Mammary epithelial cell (primary cell): Measurements from ENCODE around the gene MICAL3.

Experiments used
- EZH2 ChIP-seq: IDR thresholded peaks from 2 replicates; pipeline ENCODE4 v1.6.1; 2012; ENCODE audit warnings: low read length, inconsistent platforms, borderline replicate concordance
- TF ChIP-seq, protein P1 (sequence below), 2 donors: IDR thresholded peaks in 1 of 2; conservative IDR thresholded peaks in 1 of 2; 2 replicates each; pipeline ENCODE4 v1.5.1; 2011 to 2012; ENCODE audit warnings: inconsistent platforms in 2 of 2, low read length in 2 of 2, mild to moderate bottlenecking in 2 of 2, control low read depth in 1 of 2, low read depth in 1 of 2; ENCODE audit not compliant: insufficient read depth in 1 of 2; ENCODE audit errors: extremely low read depth in 1 of 2

DNA sequence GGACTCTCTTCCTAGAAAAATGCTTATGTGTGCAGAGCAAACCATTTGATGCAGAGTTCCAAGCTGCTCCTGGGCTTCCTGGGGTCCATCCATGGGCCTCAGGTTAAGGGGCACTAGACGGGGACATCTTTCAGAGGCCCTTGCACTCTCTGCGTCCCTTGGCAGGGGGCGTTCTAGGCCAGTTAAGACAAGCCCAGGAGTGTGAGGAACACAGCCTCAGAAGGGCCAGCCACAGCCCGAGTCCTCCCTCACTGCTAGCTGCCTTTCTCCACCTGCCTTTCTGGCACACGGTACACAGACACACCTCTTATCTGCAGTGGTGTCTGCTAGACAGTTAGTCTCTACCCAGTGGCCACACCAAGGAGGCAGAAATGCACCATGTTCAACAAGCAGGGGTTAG lies 232.1 kb downstream of the MICAL3 start:
- TF ChIP-seq, protein P1, sequence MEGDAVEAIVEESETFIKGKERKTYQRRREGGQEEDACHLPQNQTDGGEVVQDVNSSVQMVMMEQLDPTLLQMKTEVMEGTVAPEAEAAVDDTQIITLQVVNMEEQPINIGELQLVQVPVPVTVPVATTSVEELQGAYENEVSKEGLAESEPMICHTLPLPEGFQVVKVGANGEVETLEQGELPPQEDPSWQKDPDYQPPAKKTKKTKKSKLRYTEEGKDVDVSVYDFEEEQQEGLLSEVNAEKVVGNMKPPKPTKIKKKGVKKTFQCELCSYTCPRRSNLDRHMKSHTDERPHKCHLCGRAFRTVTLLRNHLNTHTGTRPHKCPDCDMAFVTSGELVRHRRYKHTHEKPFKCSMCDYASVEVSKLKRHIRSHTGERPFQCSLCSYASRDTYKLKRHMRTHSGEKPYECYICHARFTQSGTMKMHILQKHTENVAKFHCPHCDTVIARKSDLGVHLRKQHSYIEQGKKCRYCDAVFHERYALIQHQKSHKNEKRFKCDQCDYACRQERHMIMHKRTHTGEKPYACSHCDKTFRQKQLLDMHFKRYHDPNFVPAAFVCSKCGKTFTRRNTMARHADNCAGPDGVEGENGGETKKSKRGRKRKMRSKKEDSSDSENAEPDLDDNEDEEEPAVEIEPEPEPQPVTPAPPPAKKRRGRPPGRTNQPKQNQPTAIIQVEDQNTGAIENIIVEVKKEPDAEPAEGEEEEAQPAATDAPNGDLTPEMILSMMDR (conservative IDR thresholded peaks at IDR 0.05 in 1 of 2, IDR thresholded peaks at IDR 0.05 in 1 of 2; ENCODE audit: extremely low read depth in 1 of 2, insufficient read depth in 1 of 2, low read depth in 1 of 2, low read length in 2 of 2) = no peak
- no peak for TF ChIP-seq EZH2
